ENCODE data around the gene C1S. TPM values are rescaled to one million over a fixed set of nuclear protein-coding genes. Genes with fewer than 3 reads are reported as not detected.
"Not testable (repeated sequence)": the region's sequence is repeated elsewhere in the genome, so short reads cannot be mapped to it uniquely, and the experiment has no call there.

C1S gene
- total RNA-seq, 2 experiments from 2014 or later: 1.7 to 2.0 TPM

GRCh38 chr12:7023114-7023513 is 37.4 kb upstream of the C1S start:
- no peak overlapping the region for H3K4me3 Mint-ChIP-seq
- H3K9me3 Mint-ChIP-seq: no peaks in the 10 kb centered on the region
- ChIA-PET CTCF (no interaction called here), POLR2A (no interaction called here)
- H3K36me3 Mint-ChIP-seq: no peaks in the 10 kb centered on the region
- H3K4me1 Mint-ChIP-seq (ENCODE audit: low read depth): peaks cover 2% of the 10 kb centered on the region
- intact Hi-C loops (cut with micrococcal nuclease): no loop called here
- H3K27me3 Mint-ChIP-seq: peaks cover 1% of the 10 kb centered on the region
- H3K27ac Mint-ChIP-seq: no peak overlapping the region
- no peak for DNase-seq

DNA sequence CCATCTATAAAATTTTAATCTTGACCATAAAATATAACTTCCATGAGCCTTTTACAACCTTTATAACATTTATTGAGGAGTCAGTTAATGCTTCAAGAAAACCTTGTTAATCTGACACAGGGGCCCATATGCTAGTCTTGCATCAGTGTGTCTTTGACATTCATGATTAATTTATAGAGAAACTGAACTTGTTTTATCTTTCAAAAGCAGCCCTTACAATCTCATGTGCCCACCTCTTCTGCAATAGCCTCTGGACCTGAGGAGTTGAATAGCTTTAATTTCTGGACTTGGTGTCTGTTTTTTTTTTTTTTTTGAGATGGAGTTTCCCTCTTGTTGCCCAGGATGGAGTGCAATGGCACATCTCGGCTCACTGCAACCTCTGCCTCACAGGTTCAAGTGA is 33.7 kb upstream of the C1S start:
- H3K27ac Mint-ChIP-seq: no peak overlapping the region
- no peaks in the 10 kb centered on the region for H3K9me3 Mint-ChIP-seq
- no peaks in the 10 kb centered on the region for H3K4me1 Mint-ChIP-seq (ENCODE audit: low read depth)
- DNase-seq: no peak
- no peak overlapping the region for H3K4me3 Mint-ChIP-seq
- intact Hi-C loops (cut with micrococcal nuclease): no loop called here
- ChIA-PET POLR2A (interaction anchor here (1.5 kb wide), 1 partner anchor 83 kb away, joined by 4 read pairs; the partner anchor contains the start of gene C12orf57), CTCF (no interaction called here)
- H3K27me3 Mint-ChIP-seq: peaks cover 1% of the 10 kb centered on the region
- H3K36me3 Mint-ChIP-seq: no peaks in the 10 kb centered on the region

GRCh38 chr12:7031306-7031705 is 29.2 kb upstream of the C1S start:
- ChIA-PET CTCF (interaction anchor here (1.5 to 1.7 kb wide), 2 partner anchors 20 to 113 kb away, joined by 3 to 5 read pairs; no protein-coding TSS in a partner anchor), POLR2A (no interaction called here)
- no peak overlapping the region for H3K27ac Mint-ChIP-seq
- no peak for DNase-seq
- H3K4me1 Mint-ChIP-seq (ENCODE audit: low read depth): no peaks in the 10 kb centered on the region
- no peaks in the 10 kb centered on the region for H3K27me3 Mint-ChIP-seq
- no peaks in the 10 kb centered on the region for H3K9me3 Mint-ChIP-seq
- H3K4me3 Mint-ChIP-seq: no peak overlapping the region
- no peaks in the 10 kb centered on the region for H3K36me3 Mint-ChIP-seq
- intact Hi-C loops (cut with micrococcal nuclease): no loop called here

DNA sequence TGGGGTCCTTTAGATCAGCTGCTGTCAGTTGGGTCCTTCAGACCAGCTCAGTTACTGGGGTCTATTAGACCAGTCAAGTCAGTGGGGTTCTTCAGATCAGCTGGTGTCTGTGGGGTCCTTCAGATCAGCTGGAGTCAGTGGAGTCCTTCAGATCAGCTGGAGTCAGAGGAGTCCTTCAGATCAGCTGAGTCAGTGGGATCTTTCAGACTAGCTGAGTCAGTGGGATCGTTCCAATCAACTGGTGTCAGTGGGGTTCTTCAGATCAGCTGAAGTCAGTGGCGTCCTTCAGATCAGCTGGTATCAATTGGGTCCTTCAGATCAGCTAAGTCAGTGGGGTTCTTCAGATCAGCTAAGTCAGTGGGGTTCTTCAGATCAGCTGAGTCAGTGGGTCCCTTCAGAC is 27.5 kb upstream of the C1S start:
- Mint-ChIP-seq H3K4me3 (no peak overlapping the region), H3K4me1 (ENCODE audit: low read depth) (peaks cover 6% of the 10 kb centered on the region), H3K27me3 (no peaks in the 10 kb centered on the region), H3K36me3 (no peaks in the 10 kb centered on the region), H3K27ac (no peak overlapping the region), H3K9me3 (no peaks in the 10 kb centered on the region)
- intact Hi-C loops (cut with micrococcal nuclease): no loop called here
- ChIA-PET POLR2A (no interaction called here), CTCF (interaction anchor here (0.9 to 2.5 kb wide), 5 partner anchors 10 to 79 kb away, joined by 3 to 12 read pairs (median 3); partner anchors contain the start of gene LPCAT3)
- DNase-seq: no peak

- ChIA-PET CTCF (interaction anchor here (2.4 to 2.5 kb wide), 2 partner anchors 9 to 15 kb away, joined by 11 to 12 read pairs; partner anchors contain the start of gene LPCAT3), POLR2A (no interaction called here)
- Mint-ChIP-seq H3K27me3 (no peaks in the 10 kb centered on the region), H3K4me3 (no peak overlapping the region), H3K36me3 (no peaks in the 10 kb centered on the region), H3K27ac (no peak overlapping the region), H3K4me1 (ENCODE audit: low read depth) (peaks cover 6% of the 10 kb centered on the region), H3K9me3 (no peaks in the 10 kb centered on the region)
- intact Hi-C loops (cut with micrococcal nuclease): no loop called here
- DNase-seq: no peak
Measured at GRCh38 chr12:7034464-7034863, 26.1 kb upstream of the C1S start.

DNA sequence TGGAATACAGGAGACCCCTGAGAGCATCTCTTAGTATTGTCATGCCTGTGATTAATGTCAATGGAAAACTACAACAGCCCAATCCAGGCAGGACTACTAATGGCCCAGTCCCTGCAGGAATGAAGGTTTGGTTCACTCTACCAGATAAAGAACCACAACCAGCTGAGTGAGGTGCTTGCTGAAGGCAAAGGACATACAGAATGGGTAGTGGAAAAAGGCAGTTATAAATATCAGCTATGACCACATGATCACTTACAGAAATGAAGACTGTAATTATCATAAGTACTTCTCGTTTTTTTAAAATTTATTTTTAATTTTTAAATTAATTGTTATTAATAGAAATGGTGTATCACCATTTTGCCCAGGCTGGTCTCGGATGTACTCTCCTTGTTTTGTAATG is 25.1 kb upstream of the C1S start:
- POLR2A ChIA-PET: no interaction called here
- no peak overlapping the region for H3K27ac Mint-ChIP-seq
- peaks cover 6% of the 10 kb centered on the region for H3K4me1 Mint-ChIP-seq (ENCODE audit: low read depth)
- no peak overlapping the region for H3K4me3 Mint-ChIP-seq
- no peak for DNase-seq
- CTCF ChIA-PET: no interaction called here
- H3K27me3 Mint-ChIP-seq: no peaks in the 10 kb centered on the region
- no peaks in the 10 kb centered on the region for H3K36me3 Mint-ChIP-seq
- H3K9me3 Mint-ChIP-seq: no peaks in the 10 kb centered on the region
- intact Hi-C loops (cut with micrococcal nuclease): no loop called here

DNA sequence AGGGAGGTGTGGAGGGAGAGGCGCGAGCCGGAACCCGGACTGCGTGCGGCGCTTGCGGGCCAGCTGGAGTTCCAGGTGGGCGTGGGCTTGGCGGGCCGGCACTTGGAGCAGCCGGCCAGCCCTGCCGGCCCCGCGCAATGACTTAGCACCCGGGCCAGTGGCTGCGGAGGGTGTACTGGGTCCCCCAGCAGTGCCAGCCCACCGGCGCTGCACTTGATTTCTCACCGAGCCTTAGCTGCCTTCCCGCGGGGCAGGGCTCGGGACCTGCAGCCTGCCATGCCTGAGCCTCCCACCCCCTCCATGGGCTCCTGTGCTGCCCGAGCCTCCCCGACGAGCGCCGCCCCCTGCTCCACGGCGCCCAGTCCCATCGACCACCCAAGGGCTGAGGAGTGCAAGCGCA is 23.1 kb upstream of the C1S start:
- H3K36me3 Mint-ChIP-seq; H3K27me3 Mint-ChIP-seq; CTCF ChIA-PET; POLR2A ChIA-PET; H3K4me3 Mint-ChIP-seq; H3K4me1 Mint-ChIP-seq (ENCODE audit: low read depth); H3K27ac Mint-ChIP-seq; DNase-seq; H3K9me3 Mint-ChIP-seq; intact Hi-C loops (cut with micrococcal nuclease): not testable (repeated sequence)

GRCh38 chr12:7038591-7038990 is 21.9 kb upstream of the C1S start:
- CTCF ChIA-PET: no interaction called here

GRCh38 chr12:7039403-7039802 is 21.1 kb upstream of the C1S start:
- Mint-ChIP-seq H3K4me1 (ENCODE audit: low read depth) (peaks cover 6% of the 10 kb centered on the region), H3K27ac (no peak overlapping the region), H3K27me3 (no peaks in the 10 kb centered on the region), H3K4me3 (no peak overlapping the region), H3K36me3 (no peaks in the 10 kb centered on the region), H3K9me3 (no peaks in the 10 kb centered on the region)
- ChIA-PET POLR2A (interaction anchor here (1.1 kb wide), 1 partner anchor 95 kb away, joined by 3 read pairs; no protein-coding TSS in a partner anchor), CTCF (no interaction called here)
- intact Hi-C loops (cut with micrococcal nuclease): no loop called here
- DNase-seq: no peak

More at GRCh38 chr12:7038591-7038990, 21.9 kb upstream of the C1S start:
- no peaks in the 10 kb centered on the region for H3K36me3 Mint-ChIP-seq
- POLR2A ChIA-PET: no interaction called here
- intact Hi-C loops (cut with micrococcal nuclease): no loop called here
- no peak overlapping the region for H3K27ac Mint-ChIP-seq
- no peak overlapping the region for H3K4me3 Mint-ChIP-seq
- no peak for DNase-seq
- H3K27me3 Mint-ChIP-seq: no peaks in the 10 kb centered on the region
- peaks cover 6% of the 10 kb centered on the region for H3K4me1 Mint-ChIP-seq (ENCODE audit: low read depth)
- H3K9me3 Mint-ChIP-seq: no peaks in the 10 kb centered on the region

DNA sequence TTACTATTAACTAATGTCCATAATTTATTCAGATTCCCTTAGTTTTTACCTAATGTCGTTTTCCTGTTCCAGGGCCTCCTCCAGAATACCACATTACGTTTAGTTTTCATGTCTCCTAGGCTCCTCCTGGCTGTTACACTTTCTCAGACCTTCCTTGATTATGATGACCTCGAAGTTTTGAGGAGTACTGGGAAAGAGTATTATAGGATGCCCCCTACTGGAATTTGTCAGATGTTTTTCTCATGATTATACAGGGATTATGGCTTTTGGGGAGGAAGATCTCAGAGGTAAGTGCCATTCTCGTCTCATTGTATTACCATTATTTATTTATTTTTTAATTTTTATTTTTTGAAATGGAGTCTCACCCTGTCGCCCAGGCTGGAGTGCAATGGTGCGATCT is 17.7 kb upstream of the C1S start:
- ChIA-PET POLR2A (no interaction called here), CTCF (interaction anchor here (1.5 to 2.6 kb wide), 2 partner anchors 9 to 25 kb away, joined by 7 to 12 read pairs; partner anchors contain the start of gene LPCAT3)
- no peak for DNase-seq
- H3K9me3 Mint-ChIP-seq: no peaks in the 10 kb centered on the region
- H3K27ac Mint-ChIP-seq: no peak overlapping the region
- H3K4me3 Mint-ChIP-seq: no peak overlapping the region
- H3K27me3 Mint-ChIP-seq: no peaks in the 10 kb centered on the region
- intact Hi-C loops (cut with micrococcal nuclease): loop anchor here (1.0 to 10.0 kb wide), 3 partner anchors 24 to 99 kb away; partner anchors contain the start of genes C12orf57, C1R and LPCAT3
- peaks cover 7% of the 10 kb centered on the region for H3K4me1 Mint-ChIP-seq (ENCODE audit: low read depth)
- H3K36me3 Mint-ChIP-seq: no peaks in the 10 kb centered on the region

DNA sequence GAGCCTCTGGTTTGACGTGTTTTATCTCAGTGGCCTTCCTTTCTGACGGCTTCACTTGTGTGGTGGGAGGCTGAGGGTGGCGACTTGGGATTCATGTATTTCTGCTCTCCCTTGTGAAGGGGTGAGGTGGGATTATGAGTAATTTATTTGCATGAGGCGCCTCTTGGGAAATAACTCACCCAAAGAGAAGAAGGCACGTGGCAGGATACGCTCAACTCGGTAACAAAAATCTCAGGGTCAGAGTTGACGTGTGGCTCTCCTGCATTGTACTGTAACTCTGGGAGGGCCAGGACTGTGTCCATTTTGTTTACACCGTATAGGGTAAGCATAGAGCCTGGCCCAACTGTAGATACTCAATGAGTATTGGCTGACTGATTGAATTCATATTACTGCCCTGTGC is 14.6 kb upstream of the C1S start:
- Mint-ChIP-seq H3K9me3 (no peaks in the 10 kb centered on the region), H3K27me3 (no peaks in the 10 kb centered on the region), H3K36me3 (no peaks in the 10 kb centered on the region), H3K27ac (no peak overlapping the region), H3K4me3 (no peak overlapping the region), H3K4me1 (ENCODE audit: low read depth) (peaks cover 7% of the 10 kb centered on the region)
- no peak for DNase-seq
- CTCF ChIA-PET: no interaction called here
- POLR2A ChIA-PET: no interaction called here
- intact Hi-C loops (cut with micrococcal nuclease): loop anchor here (10.0 kb wide), 1 partner anchor 49 kb away; the partner anchor contains the start of gene C1R

DNA sequence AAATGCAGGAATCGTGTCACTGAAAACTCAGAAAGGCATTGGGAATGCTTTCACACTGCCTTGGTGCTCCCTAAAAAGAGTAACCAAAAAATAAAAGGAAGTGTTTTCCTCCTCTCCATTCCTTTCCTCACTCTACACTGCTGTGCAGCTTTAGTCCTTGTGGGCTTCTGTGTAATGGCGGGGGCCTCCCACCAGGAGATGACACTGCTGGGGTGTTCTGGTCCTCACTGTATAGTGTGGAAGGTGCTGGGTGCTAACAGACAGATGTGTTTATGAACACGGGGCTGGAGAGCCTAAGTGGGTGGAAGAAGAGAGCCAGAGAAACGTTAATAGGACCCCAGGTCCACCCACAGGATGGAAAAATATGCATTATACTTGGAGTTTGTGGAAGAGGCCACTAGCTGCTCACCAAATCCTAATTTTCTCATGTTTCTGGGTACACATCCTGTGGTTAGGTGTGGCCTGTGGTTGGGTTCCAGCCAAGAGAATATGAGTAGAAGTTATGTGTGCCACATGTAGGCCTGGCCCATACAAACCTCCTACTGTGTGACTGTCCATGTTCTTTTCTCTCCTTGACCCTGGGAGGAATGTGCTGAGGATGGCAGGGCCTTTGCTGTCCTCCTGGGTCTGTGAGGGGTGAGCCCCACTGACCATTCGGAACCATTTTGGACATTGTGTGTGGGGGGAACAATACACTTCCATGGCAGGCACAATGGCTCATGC is 14.0 kb upstream of the C1S start:
- CTCF ChIA-PET: no interaction called here
- Mint-ChIP-seq H3K36me3 (no peaks in the 10 kb centered on the region), H3K9me3 (no peaks in the 10 kb centered on the region), H3K4me1 (ENCODE audit: low read depth) (peaks cover 7% of the 10 kb centered on the region), H3K27me3 (no peaks in the 10 kb centered on the region), H3K27ac (no peak overlapping the region), H3K4me3 (no peak overlapping the region)
- intact Hi-C loops (cut with micrococcal nuclease): loop anchor here (10.0 kb wide), 1 partner anchor 48 kb away; the partner anchor contains the start of gene C1R
- no peak for DNase-seq
- POLR2A ChIA-PET: no interaction called here

DNA sequence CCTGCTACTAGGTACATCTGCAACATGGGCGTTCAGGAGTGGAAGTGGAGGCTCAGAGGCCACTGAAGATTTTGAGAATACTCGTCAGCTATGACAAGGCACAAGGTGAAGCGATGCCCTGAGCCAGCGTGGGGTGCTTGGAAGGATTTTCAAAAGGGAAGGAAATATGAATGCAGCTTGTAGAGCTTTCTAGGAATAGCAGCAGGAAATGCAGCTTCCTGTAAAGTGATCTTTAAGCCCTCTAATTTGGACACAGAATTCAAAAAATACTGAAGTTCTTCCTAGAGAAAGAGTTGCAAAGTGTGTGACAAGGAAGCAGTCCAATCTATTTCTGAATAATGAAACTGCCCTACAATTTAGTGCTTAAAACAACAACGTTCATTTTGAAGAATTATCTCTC is 13.2 kb upstream of the C1S start:
- Mint-ChIP-seq H3K4me3 (no peak overlapping the region), H3K4me1 (ENCODE audit: low read depth) (peaks cover 7% of the 10 kb centered on the region), H3K27ac (no peak overlapping the region), H3K27me3 (no peaks in the 10 kb centered on the region), H3K36me3 (no peaks in the 10 kb centered on the region), H3K9me3 (no peaks in the 10 kb centered on the region)
- ChIA-PET CTCF (no interaction called here), POLR2A (no interaction called here)
- intact Hi-C loops (cut with micrococcal nuclease): loop anchor here (10.0 kb wide), 1 partner anchor 47 kb away; the partner anchor contains the start of gene C1R
- no peak for DNase-seq
